ELR (cell line): Measurements from ENCODE around the gene RNF44.
"Not testable (repeated sequence)": the region's sequence is repeated elsewhere in the genome, so short reads cannot be mapped to it uniquely, and the experiment has no call there.

Source experiments
- DNase-seq: peaks from one replicate; pipeline ENCODE4 v3.0.0-alpha.2; 2015; ENCODE audit warnings: low read depth

The RNF44 gene

GRCh38 chr5:176519810-176520720 lies 17.1 kb downstream of the RNF44 start:
- no peak for DNase-seq

GRCh38 chr5:176517053-176517661 lies 20.0 kb downstream of the RNF44 start:
- no peak for DNase-seq

DNA sequence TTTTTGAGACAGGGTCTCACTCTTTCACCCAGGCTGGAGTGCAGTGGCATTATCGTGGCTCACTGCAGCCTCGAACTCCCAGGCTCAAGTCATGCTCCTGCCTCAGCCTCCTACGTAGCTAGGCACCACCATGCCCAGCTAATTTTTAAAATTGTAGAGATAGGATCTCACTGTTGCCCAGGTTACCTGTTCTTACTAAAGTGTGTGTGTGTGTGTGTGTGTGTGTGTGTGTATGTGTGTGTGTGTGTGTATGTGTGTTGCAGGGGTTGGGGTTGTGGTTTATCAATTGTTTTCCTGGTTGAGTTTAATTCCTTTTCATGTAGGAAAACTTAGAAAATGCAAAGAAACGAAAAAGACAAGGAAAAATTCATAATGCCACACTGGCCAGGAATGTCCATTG lies 21.8 kb downstream of the RNF44 start:
- DNase-seq = no peak

- no peak for DNase-seq
These were observed 22.8 kb downstream of the RNF44 start for GRCh38 chr5:176514244-176514950.

DNA sequence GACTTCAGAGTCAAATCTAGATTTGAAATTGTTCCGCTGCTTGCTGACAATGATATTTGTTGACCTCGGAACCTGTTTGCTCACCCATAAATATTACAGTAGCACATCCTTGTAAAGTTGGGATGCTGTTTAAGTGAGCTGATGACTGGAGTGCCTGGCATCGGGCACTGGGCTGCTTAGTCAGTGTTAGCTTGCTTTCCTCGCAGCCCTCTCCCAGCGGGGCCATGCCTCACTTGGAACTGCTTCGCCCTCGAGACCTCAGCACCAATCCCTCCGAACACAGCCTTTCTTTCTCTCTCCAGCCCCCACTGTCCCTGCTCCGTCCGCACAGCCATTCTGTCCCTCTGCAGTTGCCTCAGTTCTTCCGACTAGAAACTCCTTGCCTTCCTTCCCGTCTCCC lies 23.4 kb downstream of the RNF44 start:
- no peak for DNase-seq

DNA sequence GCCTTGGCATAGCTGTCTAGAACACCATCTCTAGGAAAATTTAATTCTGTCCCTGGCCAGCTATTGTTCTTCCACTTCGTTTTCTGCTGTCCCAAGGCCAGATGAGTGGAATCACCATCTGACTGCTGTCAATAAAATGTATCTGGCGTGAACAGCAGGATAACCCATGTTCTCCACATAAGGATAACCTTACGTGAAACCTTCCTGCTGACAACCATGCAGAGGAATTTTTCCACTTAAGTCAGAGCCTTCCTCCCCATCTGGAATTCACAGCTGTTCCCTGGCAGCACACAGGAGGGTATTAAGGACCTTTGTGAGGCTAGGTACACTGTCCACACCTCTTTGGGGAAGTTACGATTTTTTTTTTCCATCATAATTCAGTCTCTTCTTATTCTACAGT lies 28.6 kb downstream of the RNF44 start:
- DNase-seq = no peak

- DNase-seq = no peak
These were observed 29.3 kb downstream of the RNF44 start for GRCh38 chr5:176507911-176508310.

- DNase-seq = no peak
These were observed 33.7 kb downstream of the RNF44 start for GRCh38 chr5:176503496-176503895.

GRCh38 chr5:176501333-176501732 lies 35.9 kb downstream of the RNF44 start:
- DNase-seq = peak; percentile 61

DNA sequence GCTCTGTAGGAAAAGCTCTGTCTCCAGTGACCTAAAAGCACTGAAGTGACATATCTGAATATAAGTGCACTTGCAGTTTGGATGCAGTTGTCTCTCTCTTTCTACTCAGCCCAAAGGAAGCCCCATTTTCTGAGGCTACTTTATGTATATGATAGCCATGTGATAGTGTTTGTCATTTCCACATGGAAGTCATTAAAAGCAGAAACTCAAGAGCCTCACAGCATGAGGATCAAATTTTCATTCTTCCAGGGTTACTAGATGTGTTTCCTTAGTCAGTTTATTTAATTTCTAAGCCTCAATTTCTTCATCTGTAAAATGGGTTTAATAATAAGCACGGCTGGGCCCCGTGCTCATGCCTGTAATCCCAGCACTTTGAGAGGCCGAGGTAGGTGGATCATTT lies 36.7 kb downstream of the RNF44 start:
- no peak for DNase-seq

GRCh38 chr5:176499273-176499672 lies 37.9 kb downstream of the RNF44 start:
- no peak for DNase-seq

- peak; percentile 72 for DNase-seq
These were observed 39.4 kb downstream of the RNF44 start for GRCh38 chr5:176497852-176498251.

DNA sequence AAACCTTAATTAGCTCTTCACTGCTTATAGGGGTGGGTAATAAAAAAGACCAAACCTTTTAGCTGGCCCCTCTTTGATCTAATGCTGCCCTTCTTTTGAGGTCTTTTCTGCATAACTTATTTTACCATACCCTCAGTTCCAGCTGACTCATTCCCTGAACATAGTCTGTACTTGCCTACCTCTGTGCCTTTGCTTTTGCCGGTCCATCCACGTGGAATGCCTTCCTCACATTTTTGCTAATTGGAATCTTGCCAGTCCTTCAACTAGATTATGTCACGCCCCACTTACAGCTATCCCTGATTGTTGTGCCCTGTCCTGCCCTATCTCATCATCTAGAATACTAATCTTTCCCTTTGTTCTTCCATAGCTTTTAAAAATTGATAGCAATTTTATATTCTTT lies 44.8 kb downstream of the RNF44 start:
- DNase-seq = peak; percentile 35

DNA sequence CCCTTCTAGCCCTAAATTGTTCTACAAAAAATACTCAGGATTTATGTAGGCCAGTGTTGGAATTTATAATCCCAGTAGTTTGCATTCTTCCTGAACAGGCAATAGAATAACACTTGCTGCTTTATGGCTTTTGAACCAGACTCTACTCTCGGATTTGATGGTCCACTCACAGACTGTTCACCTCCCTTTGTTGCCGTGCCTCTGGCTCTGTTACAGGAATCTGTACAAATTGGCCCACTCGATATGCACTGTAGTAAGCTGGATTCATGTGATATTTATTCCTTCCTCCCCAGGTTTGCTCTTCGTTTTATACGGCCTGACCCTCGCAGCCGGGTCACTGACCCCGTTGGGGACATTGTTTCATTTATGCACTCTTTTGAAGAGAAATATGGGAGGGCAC lies 45.3 kb downstream of the RNF44 start:
- DNase-seq = no peak

DNA sequence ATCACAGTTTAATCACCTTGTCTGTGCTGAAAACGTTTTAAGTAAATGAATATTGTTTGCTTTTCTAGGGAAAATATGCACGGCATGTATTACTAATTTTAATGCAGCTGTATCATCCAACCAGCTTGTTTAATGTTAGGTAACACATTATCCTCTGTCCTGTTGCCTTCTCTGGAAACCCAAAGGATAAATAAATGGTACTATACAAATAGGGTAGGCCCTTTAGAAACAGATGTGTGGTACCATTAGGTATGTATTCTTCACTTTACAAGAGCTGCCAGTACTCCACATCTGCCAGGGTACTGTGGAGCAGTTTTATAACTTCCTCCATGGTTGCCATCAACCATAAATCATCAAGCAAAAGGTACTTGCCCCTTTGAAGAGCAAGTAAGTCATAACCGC lies 46.1 kb downstream of the RNF44 start:
- no peak for DNase-seq

- DNase-seq = no peak
These were observed 46.9 kb downstream of the RNF44 start for GRCh38 chr5:176490301-176490700.

GRCh38 chr5:176489077-176489476 lies 48.1 kb downstream of the RNF44 start:
- no peak for DNase-seq

- DNase-seq = not testable (repeated sequence)
These were observed 50.0 kb downstream of the RNF44 start for GRCh38 chr5:176487160-176487559.

GRCh38 chr5:176486189-176486757 lies 50.9 kb downstream of the RNF44 start:
- DNase-seq = no peak

GRCh38 chr5:176485176-176485575 lies 52.0 kb downstream of the RNF44 start:
- no peak for DNase-seq

DNA sequence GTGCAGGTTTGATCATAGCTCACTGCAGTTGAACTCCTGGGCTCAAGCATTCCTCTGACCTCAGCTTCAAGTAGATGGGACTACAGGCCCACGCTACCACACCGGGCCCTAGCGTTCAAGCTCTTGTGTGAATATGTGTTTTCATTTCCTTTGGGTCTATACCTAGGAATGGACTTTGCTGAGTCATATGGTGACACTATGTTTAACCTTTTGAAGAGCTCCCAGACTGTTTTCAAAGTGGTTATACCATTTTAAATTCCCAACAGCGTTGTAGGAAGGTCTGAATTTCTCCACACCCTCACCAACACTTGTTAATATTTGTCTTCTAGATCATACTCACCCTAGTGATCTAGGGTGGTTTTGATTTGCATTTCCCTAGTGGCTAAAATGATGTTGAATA lies 55.5 kb downstream of the RNF44 start:
- DNase-seq = peak; percentile 31
